Chondrocyte (in vitro differentiated cells): ENCODE data around the gene RASD1. TPM values are rescaled to one million over a fixed set of nuclear protein-coding genes. Genes with fewer than 3 reads are reported as not detected.
"Not testable (repeated sequence)": the region's sequence is repeated elsewhere in the genome, so short reads cannot be mapped to it uniquely, and the experiment has no call there.

Source experiments
- DNase-seq: peaks from one replicate; pipeline ENCODE4 v3.0.0; 2021; ENCODE audit warnings: mixed read lengths, low spot score
- H3K27ac Mint-ChIP-seq: one replicate; pipeline ENCODE4 v1.8.0; 2021; ENCODE audit warnings: mild to moderate bottlenecking, moderate library complexity, mixed read lengths; ENCODE audit not compliant: unreplicated experiment
- H3K27me3 Mint-ChIP-seq: 2 replicates; pipeline ENCODE4 v1.8.0; 2021; ENCODE audit warnings: low read depth, mixed read lengths
- H3K36me3 Mint-ChIP-seq: 2 replicates; pipeline ENCODE4 v1.8.0; 2021; ENCODE audit warnings: low read depth, mixed read lengths
- H3K4me1 Mint-ChIP-seq: 2 replicates; pipeline ENCODE4 v1.8.0; 2021; ENCODE audit warnings: low read depth, mild to moderate bottlenecking, mixed read lengths
- H3K4me3 Mint-ChIP-seq: one replicate; pipeline ENCODE4 v1.8.0; 2021; ENCODE audit warnings: mild to moderate bottlenecking, moderate library complexity, mixed read lengths; ENCODE audit not compliant: unreplicated experiment
- H3K9me3 Mint-ChIP-seq: 2 replicates; pipeline ENCODE4 v1.8.0; 2021; ENCODE audit warnings: low read depth, mixed read lengths
- total RNA-seq: library from RNA; stranded (reverse); gene quantifications from 3 replicates; pipeline ENCODE4 v1.2.1, GENCODE V29; 2021
- TF ChIP-seq, protein P1 (sequence below): fragments of 200-600 bp; sonication (generic); IDR thresholded peaks from 2 replicates; pipeline ENCODE4 v1.5.0; 2021; ENCODE audit warnings: antibody characterized with exemption, mild to moderate bottlenecking, moderate library complexity

RASD1 gene
- total RNA-seq, 1 donor from 2014 or later: 0.42 TPM

DNA sequence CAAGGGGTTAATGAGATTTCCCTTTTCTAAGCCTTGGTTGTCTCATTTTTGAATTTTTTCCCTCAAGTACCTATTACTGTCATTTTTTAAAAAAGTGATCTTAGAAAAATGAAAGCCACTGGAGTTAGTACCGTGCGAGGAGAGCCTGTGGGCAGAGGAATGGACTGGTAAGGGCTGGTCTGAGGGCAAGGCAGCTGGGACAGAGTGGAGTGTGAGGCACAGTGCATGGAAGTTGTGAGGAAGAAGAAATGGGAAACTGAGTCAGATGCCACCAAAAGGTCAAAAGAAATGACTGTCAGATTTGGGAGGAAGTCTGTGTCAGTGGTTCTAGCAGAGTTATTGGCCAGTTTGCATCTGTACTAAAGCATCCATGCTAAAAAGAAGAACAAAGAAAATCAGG, 8.2 kb downstream of the RASD1 start:
- no peak overlapping the region for H3K4me3 Mint-ChIP-seq
- no peaks in the 10 kb centered on the region for H3K27me3 Mint-ChIP-seq
- no peak for DNase-seq
- peaks cover 13% of the 10 kb centered on the region for H3K36me3 Mint-ChIP-seq
- no peak overlapping the region for H3K27ac Mint-ChIP-seq
- peaks cover 2% of the 10 kb centered on the region for H3K4me1 Mint-ChIP-seq
- no peaks in the 10 kb centered on the region for H3K9me3 Mint-ChIP-seq
- TF ChIP-seq, protein P1, sequence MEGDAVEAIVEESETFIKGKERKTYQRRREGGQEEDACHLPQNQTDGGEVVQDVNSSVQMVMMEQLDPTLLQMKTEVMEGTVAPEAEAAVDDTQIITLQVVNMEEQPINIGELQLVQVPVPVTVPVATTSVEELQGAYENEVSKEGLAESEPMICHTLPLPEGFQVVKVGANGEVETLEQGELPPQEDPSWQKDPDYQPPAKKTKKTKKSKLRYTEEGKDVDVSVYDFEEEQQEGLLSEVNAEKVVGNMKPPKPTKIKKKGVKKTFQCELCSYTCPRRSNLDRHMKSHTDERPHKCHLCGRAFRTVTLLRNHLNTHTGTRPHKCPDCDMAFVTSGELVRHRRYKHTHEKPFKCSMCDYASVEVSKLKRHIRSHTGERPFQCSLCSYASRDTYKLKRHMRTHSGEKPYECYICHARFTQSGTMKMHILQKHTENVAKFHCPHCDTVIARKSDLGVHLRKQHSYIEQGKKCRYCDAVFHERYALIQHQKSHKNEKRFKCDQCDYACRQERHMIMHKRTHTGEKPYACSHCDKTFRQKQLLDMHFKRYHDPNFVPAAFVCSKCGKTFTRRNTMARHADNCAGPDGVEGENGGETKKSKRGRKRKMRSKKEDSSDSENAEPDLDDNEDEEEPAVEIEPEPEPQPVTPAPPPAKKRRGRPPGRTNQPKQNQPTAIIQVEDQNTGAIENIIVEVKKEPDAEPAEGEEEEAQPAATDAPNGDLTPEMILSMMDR: no peak

DNA sequence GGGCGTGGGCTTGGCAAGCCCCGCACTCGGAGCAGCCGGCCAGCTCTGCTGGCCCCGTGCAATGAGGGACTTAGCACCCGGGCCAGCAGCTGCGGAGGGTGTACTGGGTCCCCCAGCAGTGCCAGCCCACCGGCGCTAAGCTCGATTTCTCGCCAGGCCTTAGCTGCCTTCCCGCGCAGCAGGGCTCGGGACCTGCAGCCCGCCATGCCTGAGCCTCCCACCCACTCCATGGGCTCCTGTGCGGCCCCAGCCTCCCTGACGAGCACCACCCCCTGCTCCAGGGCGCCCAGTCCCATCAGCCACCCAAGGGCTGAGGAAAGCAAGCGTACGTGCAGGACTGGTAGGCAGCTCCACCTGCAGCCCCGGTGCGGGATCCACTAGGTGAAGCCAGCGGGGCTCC, 9.8 kb downstream of the RASD1 start:
- peak; percentile 65 for DNase-seq
- not testable (repeated sequence) for H3K4me3 Mint-ChIP-seq, H3K27ac Mint-ChIP-seq, H3K27me3 Mint-ChIP-seq, H3K4me1 Mint-ChIP-seq, H3K36me3 Mint-ChIP-seq, H3K9me3 Mint-ChIP-seq

DNA sequence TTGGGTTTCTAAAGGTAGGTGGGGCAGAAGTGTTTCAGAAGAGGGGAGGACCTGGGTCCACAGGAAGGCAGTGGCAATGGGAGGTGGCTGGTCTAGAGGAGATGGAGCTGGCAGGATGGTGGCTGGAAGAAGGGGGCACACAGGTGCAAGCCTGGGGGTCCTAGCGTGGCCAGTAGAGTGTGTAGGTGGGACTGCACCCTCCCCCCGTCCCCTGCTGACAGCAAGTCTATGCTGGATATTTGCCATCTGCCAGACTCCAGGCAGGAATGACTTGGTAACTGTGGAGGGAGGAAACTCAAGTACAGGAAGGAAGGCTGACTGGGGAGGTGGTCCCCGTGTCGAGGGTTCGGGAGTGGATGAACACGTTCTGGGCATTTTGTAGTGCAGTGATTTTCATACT, 10.8 kb downstream of the RASD1 start:
- TF ChIP-seq, protein P1: no peak
- Mint-ChIP-seq H3K27me3 (no peaks in the 10 kb centered on the region), H3K9me3 (no peaks in the 10 kb centered on the region), H3K36me3 (peaks cover 8% of the 10 kb centered on the region), H3K4me3 (no peak overlapping the region), H3K27ac (no peak overlapping the region), H3K4me1 (peaks cover 12% of the 10 kb centered on the region)
- DNase-seq: peak; percentile 29

DNA sequence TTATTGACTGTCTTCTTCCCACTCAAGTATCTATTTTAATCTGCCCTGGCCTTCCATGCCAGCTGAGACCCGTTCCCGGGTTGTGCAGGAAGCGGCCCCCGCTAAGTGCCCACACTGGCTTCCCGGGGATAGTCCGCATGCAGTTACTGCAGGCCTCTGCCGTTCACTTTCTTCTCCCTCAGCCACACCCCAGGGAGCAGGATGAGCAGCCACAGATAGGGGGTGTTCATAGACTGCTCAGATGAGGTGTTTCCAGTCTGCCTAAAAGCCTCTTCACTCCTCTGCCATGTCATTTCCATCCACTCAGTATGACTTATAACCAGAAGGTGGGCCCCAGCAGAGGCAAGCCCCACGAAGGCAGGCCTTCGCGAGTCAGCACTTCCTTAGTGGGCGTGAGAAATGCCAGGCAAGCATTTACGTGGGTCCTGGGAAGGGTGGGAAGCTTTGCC, 11.7 kb downstream of the RASD1 start:
- Mint-ChIP-seq H3K27ac (no peak overlapping the region), H3K9me3 (no peaks in the 10 kb centered on the region), H3K4me1 (peaks cover 13% of the 10 kb centered on the region), H3K4me3 (no peak overlapping the region), H3K27me3 (no peaks in the 10 kb centered on the region), H3K36me3 (peaks cover 8% of the 10 kb centered on the region)
- TF ChIP-seq, protein P1: no peak
- peak; percentile 49 for DNase-seq

DNA sequence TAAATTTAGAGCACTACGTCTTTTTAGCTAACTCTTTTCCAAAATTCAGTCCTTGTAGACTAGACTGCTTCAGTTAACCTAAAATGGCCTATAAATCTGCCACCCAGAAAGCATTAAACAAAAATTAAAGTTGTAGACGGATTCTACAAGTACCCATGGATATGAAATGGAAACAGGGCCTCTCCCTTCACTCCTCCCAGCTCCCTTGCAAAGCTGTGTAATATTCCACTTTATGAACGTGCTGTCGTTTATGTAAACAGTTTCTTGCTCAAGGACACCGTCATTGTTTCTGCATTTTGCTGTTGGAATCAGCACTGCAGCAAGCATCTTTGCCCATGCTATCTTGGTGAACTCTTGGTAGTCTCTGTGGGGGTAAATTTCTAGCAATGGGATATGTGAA, 14.3 kb downstream of the RASD1 start:
- Mint-ChIP-seq H3K9me3 (no peaks in the 10 kb centered on the region), H3K4me1 (peaks cover 32% of the 10 kb centered on the region), H3K36me3 (no peaks in the 10 kb centered on the region), H3K27ac (no peak overlapping the region), H3K4me3 (no peak overlapping the region), H3K27me3 (no peaks in the 10 kb centered on the region)
- DNase-seq: no peak
- TF ChIP-seq, protein P1: no peak

DNA sequence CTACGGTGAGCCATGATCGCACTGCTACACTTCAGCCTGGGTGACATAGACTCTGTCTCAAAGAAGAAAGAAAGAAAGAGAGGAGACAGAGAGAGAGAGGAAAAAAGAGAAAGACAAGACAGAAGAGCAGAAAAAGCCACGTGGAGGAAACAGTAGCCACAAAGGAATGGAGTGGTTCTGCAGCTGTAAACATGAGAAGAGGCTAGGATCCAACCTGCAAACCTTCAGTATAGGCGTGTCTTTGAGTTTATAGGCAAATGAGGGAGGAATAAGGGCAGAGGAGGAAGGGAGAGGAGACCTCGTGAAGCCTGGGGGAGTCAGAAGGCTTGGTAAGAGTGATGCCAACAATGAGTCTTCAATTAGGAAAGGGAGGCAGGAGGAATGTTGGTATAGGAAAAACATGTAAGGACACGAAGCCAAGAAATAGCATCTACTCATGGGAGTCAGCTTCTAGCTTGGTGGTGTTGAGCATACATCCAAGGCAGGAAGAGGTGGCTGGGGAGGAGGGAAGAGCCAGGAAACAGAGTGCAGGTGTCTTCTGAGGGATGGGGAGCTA, 15.5 kb downstream of the RASD1 start:
- no peaks in the 10 kb centered on the region for H3K9me3 Mint-ChIP-seq
- H3K36me3 Mint-ChIP-seq: no peaks in the 10 kb centered on the region
- no peak overlapping the region for H3K4me3 Mint-ChIP-seq
- TF ChIP-seq, protein P1: no peak
- no peaks in the 10 kb centered on the region for H3K27me3 Mint-ChIP-seq
- peaks cover 32% of the 10 kb centered on the region for H3K4me1 Mint-ChIP-seq
- no peak overlapping the region for H3K27ac Mint-ChIP-seq
- DNase-seq: no peak
